ENCODE data around the gene HIVEP3.

HIVEP3 gene

GRCh38 chr1:41920658-41921057 is 1.9 kb upstream of the HIVEP3 start:
- H3K36me3 ChIP-seq (ENCODE audit: insufficient read depth, low read length): no peaks in the 10 kb centered on the region
- no peaks in the 10 kb centered on the region for H3F3A ChIP-seq (ENCODE audit: low read depth)
- H3K9ac ChIP-seq (ENCODE audit: low read depth, low read length, poor library complexity, severe bottlenecking): peak overlapping the region; percentile 14
- no peaks in the 10 kb centered on the region for H3K9me2 ChIP-seq (replicated peaks; ENCODE audit: low read depth, low read length)
- H3K4me2 ChIP-seq (ENCODE audit: low read depth, low read length, poor library complexity, severe bottlenecking): peak overlapping the region; percentile 96
- no peak for TF ChIP-seq CTCF (conservative IDR thresholded peaks at IDR 0.05; ENCODE audit: low read length)
- TF ChIP-seq EZH2phosphoT487 (IDR thresholded peaks at IDR 0.05; ENCODE audit: borderline replicate concordance): no peak
- no peak overlapping the region for H3K4me3 ChIP-seq (ENCODE audit: low read length, poor library complexity, severe bottlenecking)
- H3K4me1 ChIP-seq (ENCODE audit: insufficient read depth, low read length, poor library complexity, severe bottlenecking): peaks cover 46% of the 10 kb centered on the region
- no peak overlapping the region for H2AFZ ChIP-seq (ENCODE audit: low read length)
- no peaks in the 10 kb centered on the region for H4K20me1 ChIP-seq (ENCODE audit: insufficient read depth, low read length, poor library complexity, severe bottlenecking)
- no peaks in the 10 kb centered on the region for H3K27me3 ChIP-seq (ENCODE audit: insufficient read depth, low read length, poor library complexity, severe bottlenecking)
- no peaks in the 10 kb centered on the region for H3K79me2 ChIP-seq (ENCODE audit: insufficient read depth, low read length)
- H3K9me3 ChIP-seq (ENCODE audit: insufficient read depth, low read depth, low read length): no peaks in the 10 kb centered on the region

DNA sequence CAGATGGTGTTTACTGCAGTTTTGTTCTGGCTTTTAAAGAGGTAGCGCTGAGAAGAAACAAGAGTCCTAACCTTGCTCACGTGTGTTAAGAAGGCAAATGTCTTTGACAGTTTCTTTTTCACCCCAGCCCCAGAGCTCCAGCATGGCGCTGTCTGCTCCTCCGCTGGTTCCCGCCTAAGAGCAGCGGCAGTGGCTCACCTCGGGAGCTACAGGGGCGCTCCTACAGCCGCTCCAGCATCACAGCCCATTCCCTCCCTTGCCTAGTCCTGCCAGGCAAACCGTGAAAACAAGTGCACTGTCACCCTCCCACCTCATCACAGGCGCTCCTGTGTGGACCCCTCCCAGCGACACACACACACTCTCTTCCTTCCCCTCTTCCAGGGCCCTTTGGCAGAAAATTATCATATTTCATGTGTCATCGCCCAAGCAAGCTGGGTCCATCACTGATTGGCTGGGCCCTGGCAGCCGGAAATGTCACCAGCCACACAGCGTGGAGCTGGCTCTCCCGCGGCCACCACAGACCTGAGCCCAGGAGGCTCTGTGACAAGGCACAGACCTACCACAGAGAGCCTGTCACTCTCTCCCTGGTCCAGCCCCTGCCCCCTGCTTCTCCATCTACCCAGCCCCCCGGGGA is 1.2 kb upstream of the HIVEP3 start:
- no peak for TF ChIP-seq EZH2phosphoT487 (IDR thresholded peaks at IDR 0.05; ENCODE audit: borderline replicate concordance)
- no peak for TF ChIP-seq CTCF (conservative IDR thresholded peaks at IDR 0.05; ENCODE audit: low read length)
- Histone ChIP-seq H3K9me3 (ENCODE audit: insufficient read depth, low read depth, low read length) (no peaks in the 10 kb centered on the region), H3K9ac (ENCODE audit: low read depth, low read length, poor library complexity, severe bottlenecking) (peak overlapping the region; percentile 67), H3K27me3 (ENCODE audit: insufficient read depth, low read length, poor library complexity, severe bottlenecking) (no peaks in the 10 kb centered on the region), H2AFZ (ENCODE audit: low read length) (peak overlapping the region; percentile 83), H3F3A (ENCODE audit: low read depth) (no peaks in the 10 kb centered on the region), H3K9me2 (replicated peaks; ENCODE audit: low read depth, low read length) (no peaks in the 10 kb centered on the region), H4K20me1 (ENCODE audit: insufficient read depth, low read length, poor library complexity, severe bottlenecking) (no peaks in the 10 kb centered on the region), H3K4me3 (ENCODE audit: low read length, poor library complexity, severe bottlenecking) (peak overlapping the region; percentile 82), H3K36me3 (ENCODE audit: insufficient read depth, low read length) (no peaks in the 10 kb centered on the region), H3K4me1 (ENCODE audit: insufficient read depth, low read length, poor library complexity, severe bottlenecking) (peaks cover 54% of the 10 kb centered on the region), H3K79me2 (ENCODE audit: insufficient read depth, low read length) (no peaks in the 10 kb centered on the region), H3K4me2 (ENCODE audit: low read depth, low read length, poor library complexity, severe bottlenecking) (peak overlapping the region; percentile 96)

DNA sequence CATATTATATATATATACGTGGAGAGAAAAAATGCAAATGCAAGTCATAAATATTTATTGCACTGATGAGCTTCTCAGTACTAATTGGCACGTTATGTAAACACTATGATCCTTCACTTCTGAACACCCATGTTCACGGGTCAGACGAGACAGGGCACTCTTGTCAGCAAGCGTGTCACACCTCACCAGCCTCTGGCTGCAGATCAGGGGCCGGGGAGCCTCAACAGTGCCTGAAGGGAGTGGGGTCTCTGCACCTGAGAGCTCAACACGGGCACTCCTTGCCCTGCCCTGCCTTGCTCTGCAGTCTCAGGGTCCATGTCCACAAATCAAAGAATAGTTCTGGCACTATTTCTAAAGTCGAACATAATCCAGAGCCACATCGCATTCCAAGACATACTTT is 409 bp upstream of the HIVEP3 start:
- Histone ChIP-seq H3K27me3 (ENCODE audit: insufficient read depth, low read length, poor library complexity, severe bottlenecking) (no peaks in the 10 kb centered on the region), H3K9ac (ENCODE audit: low read depth, low read length, poor library complexity, severe bottlenecking) (peak overlapping the region; percentile 67), H3K4me3 (ENCODE audit: low read length, poor library complexity, severe bottlenecking) (peak overlapping the region; percentile 82), H3K9me2 (replicated peaks; ENCODE audit: low read depth, low read length) (no peaks in the 10 kb centered on the region), H3K4me2 (ENCODE audit: low read depth, low read length, poor library complexity, severe bottlenecking) (peak overlapping the region; percentile 96), H4K20me1 (ENCODE audit: insufficient read depth, low read length, poor library complexity, severe bottlenecking) (no peaks in the 10 kb centered on the region), H3K4me1 (ENCODE audit: insufficient read depth, low read length, poor library complexity, severe bottlenecking) (peaks cover 57% of the 10 kb centered on the region), H3K79me2 (ENCODE audit: insufficient read depth, low read length) (no peaks in the 10 kb centered on the region), H3K9me3 (ENCODE audit: insufficient read depth, low read depth, low read length) (no peaks in the 10 kb centered on the region), H2AFZ (ENCODE audit: low read length) (peak overlapping the region; percentile 83), H3K36me3 (ENCODE audit: insufficient read depth, low read length) (no peaks in the 10 kb centered on the region), H3F3A (ENCODE audit: low read depth) (no peaks in the 10 kb centered on the region)
- TF ChIP-seq EZH2phosphoT487 (IDR thresholded peaks at IDR 0.05; ENCODE audit: borderline replicate concordance) (no peak), CTCF (conservative IDR thresholded peaks at IDR 0.05; ENCODE audit: low read length) (no peak)

All from Loucy (cell line).